ENCODE results near the gene TSPO. TPM values are rescaled to one million over a fixed set of nuclear protein-coding genes. Genes with fewer than 3 reads are reported as not detected.

TSPO gene
- total RNA-seq, 1 experiment from 2014 or later, result 144 TPM

DNA sequence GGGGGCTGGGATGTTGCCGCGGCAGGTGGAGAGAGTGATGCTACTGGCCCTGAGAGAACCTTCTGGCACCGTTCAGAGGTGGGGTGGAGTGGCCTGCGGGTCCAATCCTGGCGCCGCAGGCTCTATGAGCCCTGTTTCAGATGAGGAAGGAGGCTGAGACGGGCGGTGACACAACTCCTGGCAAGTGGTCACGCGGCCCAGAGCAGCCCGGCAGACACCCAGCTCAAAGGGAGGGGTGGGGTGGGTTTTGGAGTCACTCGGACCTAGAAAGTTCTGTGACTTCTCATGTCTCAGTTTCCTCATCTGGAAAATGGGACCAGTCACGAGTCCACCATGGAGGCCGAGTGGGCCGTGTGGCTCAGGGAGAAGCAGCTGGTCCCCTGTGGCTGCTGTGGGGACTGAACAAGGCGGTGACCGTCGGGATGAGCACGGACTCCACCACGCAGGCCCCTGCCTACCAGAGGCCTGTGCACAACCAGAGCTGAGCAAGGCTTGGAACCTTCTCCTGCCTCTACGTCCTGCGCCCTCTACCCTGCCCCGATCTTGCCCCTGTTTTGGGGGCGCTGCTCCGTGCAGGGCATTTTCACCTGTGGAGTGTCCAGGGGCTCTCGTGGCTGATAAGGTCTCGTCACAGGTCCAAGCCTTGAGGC lies 3.7 kb downstream of the TSPO start:
- H3K36me3 ChIP-seq (ENCODE audit: control insufficient read depth, insufficient read depth, low read length), result no peaks in the 10 kb centered on the region
- H3K27ac ChIP-seq (ENCODE audit: low read length), result no peak overlapping the region
- H3K27me3 ChIP-seq (ENCODE audit: control insufficient read depth, insufficient read depth, low read length), result no peaks in the 10 kb centered on the region
- ATAC-seq (no peak), DNase-seq (ENCODE audit: low read depth, low spot score) (no peak)
- H3K4me1 ChIP-seq (ENCODE audit: control insufficient read depth, insufficient read depth, low read length), result peaks cover 6% of the 10 kb centered on the region; the same call in 1 of the 2 replicates
- POLR2A ChIA-PET, result no interaction called here
- in situ Hi-C loops (cut with HindIII; ENCODE audit: low pct_unique_long_range_greater_than_20kb, low sequenced_read_pairs) (no loop called here), intact Hi-C loops (cut with micrococcal nuclease; ENCODE audit: unreplicated experiment) (no loop called here)
- BruUV-seq (replicated peaks), result no TSS peak
- H3K4me3 ChIP-seq (ENCODE audit: low read depth in 2 of 2, low read length in 2 of 2), result no peak overlapping the region
- TF ChIP-seq SIN3A (IDR thresholded peaks at IDR 0.05; ENCODE audit: borderline replicate concordance, insufficient read depth, low read depth, low read length) (no peak), REST (IDR thresholded peaks at IDR 0.05; ENCODE audit: insufficient read depth in 1 of 2, low read depth in 2 of 2, low read length in 1 of 2) (no peak), POLR2AphosphoS5 (IDR thresholded peaks at IDR 0.05; ENCODE audit: low read depth, low read length) (no peak), TCF7L2 (IDR thresholded peaks at IDR 0.05; ENCODE audit: low read depth, low read length) (no peak)
- TF ChIP-seq, protein P1, sequence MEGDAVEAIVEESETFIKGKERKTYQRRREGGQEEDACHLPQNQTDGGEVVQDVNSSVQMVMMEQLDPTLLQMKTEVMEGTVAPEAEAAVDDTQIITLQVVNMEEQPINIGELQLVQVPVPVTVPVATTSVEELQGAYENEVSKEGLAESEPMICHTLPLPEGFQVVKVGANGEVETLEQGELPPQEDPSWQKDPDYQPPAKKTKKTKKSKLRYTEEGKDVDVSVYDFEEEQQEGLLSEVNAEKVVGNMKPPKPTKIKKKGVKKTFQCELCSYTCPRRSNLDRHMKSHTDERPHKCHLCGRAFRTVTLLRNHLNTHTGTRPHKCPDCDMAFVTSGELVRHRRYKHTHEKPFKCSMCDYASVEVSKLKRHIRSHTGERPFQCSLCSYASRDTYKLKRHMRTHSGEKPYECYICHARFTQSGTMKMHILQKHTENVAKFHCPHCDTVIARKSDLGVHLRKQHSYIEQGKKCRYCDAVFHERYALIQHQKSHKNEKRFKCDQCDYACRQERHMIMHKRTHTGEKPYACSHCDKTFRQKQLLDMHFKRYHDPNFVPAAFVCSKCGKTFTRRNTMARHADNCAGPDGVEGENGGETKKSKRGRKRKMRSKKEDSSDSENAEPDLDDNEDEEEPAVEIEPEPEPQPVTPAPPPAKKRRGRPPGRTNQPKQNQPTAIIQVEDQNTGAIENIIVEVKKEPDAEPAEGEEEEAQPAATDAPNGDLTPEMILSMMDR (IDR thresholded peaks at IDR 0.05), result no peak
- no peaks in the 10 kb centered on the region for H3K9me3 ChIP-seq (ENCODE audit: control insufficient read depth, insufficient read depth, low read depth, low read length)
- CTCF ChIA-PET, result no interaction called here

DNA sequence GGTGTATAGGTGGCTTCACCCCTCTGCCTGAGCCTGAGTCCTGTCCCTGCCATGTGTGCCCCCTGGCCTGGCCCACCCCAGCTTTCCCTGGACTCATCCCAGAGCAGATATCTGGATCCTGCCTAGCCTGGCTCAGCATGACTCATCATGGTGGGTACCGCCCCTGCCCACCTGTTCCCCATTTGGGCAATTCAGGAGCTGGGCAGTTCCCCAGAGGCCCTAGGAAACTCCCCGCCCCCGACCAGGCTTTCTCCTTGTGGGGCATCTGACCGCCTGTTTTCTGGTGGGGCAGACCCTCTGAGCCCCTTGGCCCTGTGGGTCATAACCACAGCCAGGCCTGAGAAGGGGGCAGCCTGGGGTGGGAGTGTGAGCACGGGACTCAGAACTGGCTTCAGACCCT lies 4.4 kb downstream of the TSPO start:
- no peak overlapping the region for H3K4me3 ChIP-seq (ENCODE audit: low read depth in 2 of 2, low read length in 2 of 2)
- DNase-seq (ENCODE audit: low read depth, low spot score), result no peak
- TF ChIP-seq, protein P1 (IDR thresholded peaks at IDR 0.05), result no peak
- no peak for TF ChIP-seq TCF7L2 (IDR thresholded peaks at IDR 0.05; ENCODE audit: low read depth, low read length)
- no peak for TF ChIP-seq POLR2AphosphoS5 (IDR thresholded peaks at IDR 0.05; ENCODE audit: low read depth, low read length)
- TF ChIP-seq SIN3A (IDR thresholded peaks at IDR 0.05; ENCODE audit: borderline replicate concordance, insufficient read depth, low read depth, low read length), result no peak
- TF ChIP-seq REST (IDR thresholded peaks at IDR 0.05; ENCODE audit: insufficient read depth in 1 of 2, low read depth in 2 of 2, low read length in 1 of 2), result no peak
- no peak overlapping the region for H3K27ac ChIP-seq (ENCODE audit: low read length)
- no peaks in the 10 kb centered on the region for H3K27me3 ChIP-seq (ENCODE audit: control insufficient read depth, insufficient read depth, low read length)
- ChIA-PET POLR2A (no interaction called here), CTCF (no interaction called here)
- peaks cover 6% of the 10 kb centered on the region; the same call in 1 of the 2 replicates for H3K4me1 ChIP-seq (ENCODE audit: control insufficient read depth, insufficient read depth, low read length)
- intact Hi-C loops (cut with micrococcal nuclease; ENCODE audit: unreplicated experiment), result no loop called here
- H3K36me3 ChIP-seq (ENCODE audit: control insufficient read depth, insufficient read depth, low read length), result no peaks in the 10 kb centered on the region
- in situ Hi-C loops (cut with HindIII; ENCODE audit: low pct_unique_long_range_greater_than_20kb, low sequenced_read_pairs), result no loop called here
- ATAC-seq, result no peak
- no TSS peak for BruUV-seq (replicated peaks)
- H3K9me3 ChIP-seq (ENCODE audit: control insufficient read depth, insufficient read depth, low read depth, low read length), result no peaks in the 10 kb centered on the region

Data from Panc1 (cell line).